ENCODE measurements around the gene POLR2I.

POLR2I gene

DNA sequence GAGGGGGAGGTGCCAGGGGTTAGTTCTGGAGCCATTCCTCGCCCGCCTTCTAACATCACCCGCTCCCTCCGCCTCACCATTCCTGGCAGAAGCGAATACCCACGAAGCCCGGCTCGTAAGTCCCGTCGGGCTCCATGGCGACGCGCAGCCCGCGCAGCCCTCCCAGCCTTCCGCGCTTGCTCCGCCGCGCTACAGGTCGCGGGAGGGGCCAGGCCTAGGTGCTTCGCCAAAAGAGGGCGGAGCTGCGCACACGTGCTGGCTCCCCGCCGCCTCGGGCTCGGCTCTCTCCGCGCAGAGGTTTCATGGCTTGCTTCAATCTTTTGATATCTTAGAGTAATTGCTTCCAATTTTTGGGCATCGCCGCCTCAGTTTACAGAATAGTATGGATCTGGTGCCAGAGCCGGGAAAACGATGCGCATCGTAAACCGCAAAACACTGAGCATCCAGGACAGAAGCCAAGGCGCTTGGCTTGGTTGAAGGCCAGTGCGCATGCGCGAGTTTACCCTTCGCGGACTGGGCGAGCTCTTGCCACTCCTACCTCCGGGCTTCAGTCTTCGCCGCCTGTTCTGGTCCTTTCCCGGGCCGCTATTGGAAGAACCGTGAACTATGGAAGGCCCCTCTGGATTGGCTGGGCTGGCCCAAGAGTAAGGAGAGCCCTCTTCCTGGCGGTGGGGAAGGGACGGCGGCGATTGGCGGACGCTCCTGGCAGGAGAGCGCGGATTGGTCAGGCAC is at the start of gene POLR2I:
POLR2I (minus strand) TSS at position 155 of the 732 bp plus-strand sequence; CDS start at position 136, 19 bp downstream.
- peak; percentile 99 for DNase-seq
- in situ Hi-C loops (cut with HindIII; ENCODE audit: low pct_ligation_motif_present, low pct_unique_long_range_greater_than_20kb, low sequenced_read_pairs): no loop called here

DNA sequence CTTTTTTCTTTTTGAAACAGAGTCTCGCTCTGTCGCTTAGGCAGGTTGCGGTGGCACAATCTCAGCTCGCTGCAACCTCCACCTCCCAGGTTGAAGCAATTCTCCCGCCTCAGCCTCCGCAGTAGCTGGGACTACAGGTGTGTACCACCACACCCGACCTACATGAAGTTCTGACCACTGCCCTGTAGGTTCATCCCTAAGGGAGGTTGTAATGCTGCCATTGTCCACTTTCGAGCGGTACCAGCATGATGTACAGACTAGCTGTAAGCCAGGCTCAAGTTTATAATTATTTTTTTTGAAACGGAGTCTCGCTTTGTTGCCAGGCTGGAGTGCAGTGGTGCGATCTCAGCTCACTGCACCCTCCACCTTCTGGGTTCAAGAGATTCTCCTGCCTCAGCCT is 49.1 kb upstream of the POLR2I start:
- in situ Hi-C loops (cut with HindIII; ENCODE audit: low pct_ligation_motif_present, low pct_unique_long_range_greater_than_20kb, low sequenced_read_pairs): no loop called here
- DNase-seq: no peak

DNA sequence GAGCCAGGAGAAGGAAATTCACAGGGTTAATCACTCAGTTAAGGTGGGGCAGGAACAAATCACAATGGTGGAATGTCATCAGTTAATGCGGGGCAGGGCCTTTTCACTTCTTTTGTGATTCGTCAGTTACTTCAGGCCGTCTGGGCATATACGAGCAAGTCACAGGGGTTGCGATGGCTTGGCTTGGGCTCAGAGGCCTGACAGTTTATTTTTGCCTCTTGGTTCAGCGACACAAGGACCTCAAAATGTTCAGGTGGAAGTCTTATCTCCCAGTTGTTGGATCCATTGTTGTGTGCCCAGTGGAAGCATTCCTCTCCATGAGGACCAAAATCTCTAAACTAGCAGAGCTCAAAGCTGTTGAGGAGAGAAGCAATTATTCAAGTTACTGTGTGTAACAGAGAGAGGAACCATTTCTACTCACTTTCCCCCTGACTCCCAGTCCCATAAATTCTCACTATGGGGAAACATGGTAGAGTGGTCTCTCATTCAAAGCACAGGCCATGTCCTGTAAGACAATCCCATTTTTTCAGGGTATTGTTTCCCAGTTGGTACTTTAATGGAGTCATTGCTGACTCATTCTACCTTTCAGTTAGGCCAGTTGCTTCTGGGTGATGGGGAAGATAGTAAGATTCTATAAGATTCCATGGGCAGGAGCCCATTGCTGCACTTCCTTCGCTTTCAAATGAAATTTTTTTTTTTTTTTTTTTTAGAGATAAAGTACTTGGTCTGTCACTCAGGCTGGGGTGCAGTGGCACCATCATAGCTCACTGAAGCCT is 46.3 kb upstream of the POLR2I start:
- in situ Hi-C loops (cut with HindIII; ENCODE audit: low pct_ligation_motif_present, low pct_unique_long_range_greater_than_20kb, low sequenced_read_pairs): no loop called here
- no peak for DNase-seq

DNA sequence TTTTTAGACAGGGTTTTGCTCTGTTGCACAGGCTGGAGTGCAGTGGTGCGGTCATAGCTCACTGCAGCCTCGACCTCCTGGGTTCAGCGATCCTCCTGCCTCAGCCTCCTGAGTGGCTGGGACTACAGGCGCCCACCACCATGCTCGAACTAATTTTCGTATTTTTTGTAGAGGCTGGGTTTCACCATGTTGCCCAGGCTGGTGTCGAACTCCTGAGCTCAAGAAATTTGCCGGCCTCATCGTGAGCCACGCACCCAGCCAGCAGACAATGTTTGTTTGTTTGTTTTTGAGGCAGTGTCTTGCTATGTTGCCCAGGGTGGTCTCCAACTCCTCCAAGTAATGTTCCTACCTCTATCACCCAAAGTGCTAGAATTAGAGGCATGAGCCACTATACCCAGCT is 38.5 kb upstream of the POLR2I start:
- in situ Hi-C loops (cut with HindIII; ENCODE audit: low pct_ligation_motif_present, low pct_unique_long_range_greater_than_20kb, low sequenced_read_pairs): no loop called here
- DNase-seq: no peak

DNA sequence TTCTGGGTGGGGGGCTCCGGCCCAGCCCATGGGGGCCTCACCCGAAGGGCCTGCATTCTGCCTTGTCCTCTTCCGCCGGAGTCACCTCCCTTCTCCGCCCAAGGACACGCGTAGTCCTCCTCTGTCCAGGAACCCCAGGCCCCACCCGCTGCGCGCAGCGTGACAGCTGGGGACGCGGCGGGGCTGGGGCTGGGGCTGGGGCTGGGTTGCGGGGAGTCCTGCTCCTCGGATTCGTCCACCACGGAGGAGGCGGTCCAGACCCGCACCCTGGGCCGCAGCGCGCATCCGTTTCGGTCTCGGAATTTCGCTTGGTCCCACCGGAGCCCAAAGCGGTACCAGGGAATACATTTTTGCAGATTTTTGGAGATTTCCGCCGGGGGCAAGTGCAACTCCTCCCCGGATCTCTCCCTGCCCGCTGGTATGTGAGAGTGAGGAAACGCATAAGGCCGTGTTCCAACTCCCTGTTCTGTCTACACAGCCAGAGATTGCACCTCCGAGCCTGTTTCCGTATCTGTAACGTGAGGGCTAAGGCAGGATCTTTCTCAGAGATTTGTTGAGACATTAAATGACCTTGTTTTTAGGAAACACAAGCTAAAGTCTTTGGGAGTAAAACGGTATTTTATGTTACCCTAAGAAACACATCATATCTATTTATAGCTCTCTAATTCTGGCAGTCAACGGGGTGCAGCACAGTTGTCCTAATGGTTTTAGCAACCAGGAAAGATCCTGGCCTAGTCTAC is 37.8 kb upstream of the POLR2I start, which contains the start of gene COX7A1:
COX7A1 (minus strand) TSS at position 96 of the 740 bp plus-strand sequence; CDS start at position 56, 40 bp downstream.
- in situ Hi-C loops (cut with HindIII; ENCODE audit: low pct_ligation_motif_present, low pct_unique_long_range_greater_than_20kb, low sequenced_read_pairs): no loop called here
- no peak for DNase-seq

DNA sequence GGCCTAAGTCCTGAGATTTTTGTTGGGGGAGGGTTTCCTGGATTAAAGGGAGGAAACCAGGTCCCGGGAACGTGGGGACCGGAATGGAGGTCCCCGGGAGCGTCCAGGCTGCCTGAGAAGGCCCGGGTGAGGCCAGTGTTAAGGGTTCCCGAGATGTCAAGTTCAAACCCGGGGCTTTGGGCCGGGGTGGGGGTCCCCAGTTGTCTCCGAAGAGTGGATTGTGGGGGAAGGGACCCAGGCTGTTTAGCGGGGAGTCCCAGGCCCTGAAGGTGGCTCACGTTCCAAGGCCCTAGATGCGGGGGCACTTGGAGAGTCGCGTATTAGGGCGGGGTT is 37.3 kb upstream of the POLR2I start:
- in situ Hi-C loops (cut with HindIII; ENCODE audit: low pct_ligation_motif_present, low pct_unique_long_range_greater_than_20kb, low sequenced_read_pairs): no loop called here
- no peak for DNase-seq

DNA sequence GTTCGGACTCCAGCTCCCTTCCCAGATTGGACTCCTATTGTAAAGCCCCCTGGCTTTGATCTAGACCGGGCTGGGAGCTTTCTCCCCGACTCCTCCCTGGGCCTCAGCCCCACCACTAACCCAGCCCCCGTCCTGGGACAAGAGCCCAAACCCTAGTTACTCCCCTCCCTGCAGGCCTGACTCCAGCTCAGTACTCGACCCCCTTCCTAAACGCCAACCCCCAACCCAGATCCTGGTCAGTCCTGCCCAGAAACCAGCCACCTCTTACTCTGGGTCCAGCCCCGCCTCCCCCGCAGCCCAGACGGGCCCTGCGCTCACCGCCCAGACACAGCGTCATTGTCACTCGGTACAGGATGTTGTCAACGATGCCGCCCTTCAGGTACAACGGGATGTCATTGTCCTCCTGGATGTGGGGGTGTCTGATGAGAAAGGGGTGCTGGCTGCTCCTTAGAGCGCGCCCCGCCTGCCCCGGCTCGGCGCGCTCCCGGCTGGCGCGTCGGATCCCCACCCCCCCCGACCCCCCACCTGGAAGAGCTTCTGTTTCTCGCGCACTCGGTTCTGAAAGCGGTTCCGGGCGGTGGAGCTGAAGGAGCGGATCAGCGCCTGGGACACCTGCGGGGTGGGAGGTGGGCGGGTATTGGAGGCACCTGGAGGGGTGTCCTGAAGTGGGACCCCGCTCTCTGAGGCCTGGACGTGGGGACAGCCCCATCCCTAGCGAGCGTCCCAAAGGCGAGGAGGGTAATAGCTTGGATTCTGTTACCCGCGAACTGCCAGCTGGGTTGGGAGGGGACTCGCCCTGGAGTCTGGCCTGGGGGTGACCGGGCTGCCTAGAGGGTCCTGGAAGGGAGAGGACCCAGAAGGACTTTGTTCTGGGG is 36.7 kb upstream of the POLR2I start:
- in situ Hi-C loops (cut with HindIII; ENCODE audit: low pct_ligation_motif_present, low pct_unique_long_range_greater_than_20kb, low sequenced_read_pairs): no loop called here
- DNase-seq: no peak

DNA sequence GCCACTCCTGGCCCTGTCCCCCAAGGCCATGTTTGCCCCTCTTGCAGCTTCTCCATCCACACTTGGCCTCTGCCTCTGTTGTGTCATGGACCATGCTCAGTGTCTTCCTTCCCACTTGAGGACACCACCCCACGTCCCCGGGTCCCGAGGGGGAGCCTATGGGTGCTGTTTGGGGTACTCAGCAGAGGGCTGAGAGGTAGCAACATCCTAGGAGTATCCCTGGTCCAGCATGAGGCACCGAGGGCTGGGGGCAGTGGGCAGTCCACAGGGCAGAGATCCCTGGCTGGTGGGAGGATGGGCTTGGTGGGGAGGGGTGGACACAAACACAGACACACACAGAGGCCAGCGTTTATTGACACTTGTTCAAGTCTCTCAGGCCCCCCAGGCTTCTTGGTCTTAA is 35.9 kb upstream of the POLR2I start:
- no peak for DNase-seq
- in situ Hi-C loops (cut with HindIII; ENCODE audit: low pct_ligation_motif_present, low pct_unique_long_range_greater_than_20kb, low sequenced_read_pairs): no loop called here

DNA sequence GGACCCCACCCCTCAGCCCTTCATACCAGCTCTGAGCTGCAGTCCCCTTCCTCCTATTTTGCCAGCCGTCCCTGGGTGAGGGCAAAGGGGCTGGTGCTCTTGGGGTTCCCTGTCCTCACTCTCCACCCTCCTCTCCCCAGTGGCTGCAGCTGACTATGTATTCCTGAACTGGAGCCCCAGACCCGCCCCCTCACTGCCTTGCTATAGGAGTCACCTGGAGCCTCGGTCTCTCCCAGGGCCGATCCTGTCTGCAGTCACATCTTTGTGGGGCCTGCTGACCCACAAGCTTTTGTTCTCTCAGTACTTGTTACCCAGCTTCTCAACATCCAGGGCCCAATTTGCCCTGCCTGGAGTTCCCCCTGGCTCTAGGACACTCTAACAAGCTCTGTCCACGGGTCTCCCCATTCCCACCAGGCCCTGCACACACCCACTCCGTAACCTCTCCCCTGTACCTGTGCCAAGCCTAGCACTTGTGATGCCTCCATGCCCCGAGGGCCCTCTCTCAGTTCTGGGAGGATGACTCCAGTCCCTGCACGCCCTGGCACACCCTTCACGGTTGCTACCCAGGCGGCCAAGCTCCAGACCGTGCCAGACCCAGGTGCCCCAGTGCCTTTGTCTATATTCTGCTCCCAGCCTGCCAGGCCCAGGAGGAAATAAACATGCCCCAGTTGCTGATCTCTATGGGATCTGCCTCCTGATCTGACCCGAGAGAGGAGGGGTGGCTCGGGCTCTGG is 35.2 kb upstream of the POLR2I start:
- in situ Hi-C loops (cut with HindIII; ENCODE audit: low pct_ligation_motif_present, low pct_unique_long_range_greater_than_20kb, low sequenced_read_pairs): no loop called here
- no peak for DNase-seq

DNA sequence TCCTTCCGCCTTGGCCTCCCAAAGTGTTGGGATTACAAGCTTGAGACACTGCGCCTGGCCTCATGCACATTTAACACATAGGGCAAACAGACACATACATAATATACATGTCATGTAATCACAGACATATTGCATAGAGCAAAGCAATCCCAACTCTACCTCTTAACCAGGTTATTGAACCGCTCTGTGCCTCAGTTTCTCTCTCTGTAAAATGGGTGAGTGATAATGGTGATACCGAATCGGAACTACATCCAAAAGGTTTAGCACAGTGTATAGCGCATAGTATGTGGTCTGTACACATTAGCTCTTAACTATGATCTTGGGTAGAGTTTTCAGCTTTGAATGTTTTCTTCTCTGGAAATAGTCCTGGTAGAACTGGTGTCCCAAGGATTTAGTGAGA is 29.9 kb upstream of the POLR2I start:
- DNase-seq: no peak
- in situ Hi-C loops (cut with HindIII; ENCODE audit: low pct_ligation_motif_present, low pct_unique_long_range_greater_than_20kb, low sequenced_read_pairs): no loop called here

DNA sequence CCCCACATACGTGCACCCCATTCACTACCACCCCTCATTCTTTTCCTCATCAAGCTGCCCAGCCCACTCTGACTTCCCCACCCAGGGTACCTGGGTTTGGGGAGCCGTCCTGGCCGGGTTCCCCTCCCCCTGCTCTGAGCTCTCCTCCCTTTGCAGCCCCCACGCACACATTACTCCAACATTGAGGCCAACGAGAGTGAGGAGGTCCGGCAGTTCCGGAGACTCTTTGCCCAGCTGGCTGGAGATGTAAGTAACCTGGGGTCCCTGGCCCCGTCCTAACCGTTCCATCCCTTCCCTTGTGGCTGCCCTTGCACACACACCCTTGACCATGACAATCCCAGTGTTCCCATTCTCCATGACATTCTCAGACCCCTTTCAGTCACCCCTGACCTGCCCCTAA is 27.8 kb upstream of the POLR2I start:
- in situ Hi-C loops (cut with HindIII; ENCODE audit: low pct_ligation_motif_present, low pct_unique_long_range_greater_than_20kb, low sequenced_read_pairs): no loop called here
- no peak for DNase-seq

DNA sequence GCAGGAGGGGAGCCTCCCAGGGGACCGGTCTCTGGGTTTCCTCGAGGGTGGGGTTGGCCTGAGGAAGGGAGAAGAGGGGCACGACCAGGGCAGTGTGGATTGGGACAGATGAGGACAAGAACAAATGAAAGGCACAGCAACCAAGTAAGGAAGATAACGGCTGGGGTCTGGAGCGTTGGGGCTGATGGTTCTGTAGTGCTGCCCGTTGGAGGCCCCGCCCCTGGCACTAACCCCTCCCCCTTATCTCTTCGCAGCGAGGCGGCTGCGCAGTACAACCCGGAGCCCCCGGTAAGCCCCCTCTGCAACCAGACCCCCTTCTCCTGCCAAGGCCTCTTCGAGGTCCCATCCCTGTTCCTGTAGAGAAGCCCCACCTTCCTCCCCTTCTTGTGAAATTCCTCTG is 27.4 kb upstream of the POLR2I start:
- in situ Hi-C loops (cut with HindIII; ENCODE audit: low pct_ligation_motif_present, low pct_unique_long_range_greater_than_20kb, low sequenced_read_pairs): no loop called here
- no peak for DNase-seq

DNA sequence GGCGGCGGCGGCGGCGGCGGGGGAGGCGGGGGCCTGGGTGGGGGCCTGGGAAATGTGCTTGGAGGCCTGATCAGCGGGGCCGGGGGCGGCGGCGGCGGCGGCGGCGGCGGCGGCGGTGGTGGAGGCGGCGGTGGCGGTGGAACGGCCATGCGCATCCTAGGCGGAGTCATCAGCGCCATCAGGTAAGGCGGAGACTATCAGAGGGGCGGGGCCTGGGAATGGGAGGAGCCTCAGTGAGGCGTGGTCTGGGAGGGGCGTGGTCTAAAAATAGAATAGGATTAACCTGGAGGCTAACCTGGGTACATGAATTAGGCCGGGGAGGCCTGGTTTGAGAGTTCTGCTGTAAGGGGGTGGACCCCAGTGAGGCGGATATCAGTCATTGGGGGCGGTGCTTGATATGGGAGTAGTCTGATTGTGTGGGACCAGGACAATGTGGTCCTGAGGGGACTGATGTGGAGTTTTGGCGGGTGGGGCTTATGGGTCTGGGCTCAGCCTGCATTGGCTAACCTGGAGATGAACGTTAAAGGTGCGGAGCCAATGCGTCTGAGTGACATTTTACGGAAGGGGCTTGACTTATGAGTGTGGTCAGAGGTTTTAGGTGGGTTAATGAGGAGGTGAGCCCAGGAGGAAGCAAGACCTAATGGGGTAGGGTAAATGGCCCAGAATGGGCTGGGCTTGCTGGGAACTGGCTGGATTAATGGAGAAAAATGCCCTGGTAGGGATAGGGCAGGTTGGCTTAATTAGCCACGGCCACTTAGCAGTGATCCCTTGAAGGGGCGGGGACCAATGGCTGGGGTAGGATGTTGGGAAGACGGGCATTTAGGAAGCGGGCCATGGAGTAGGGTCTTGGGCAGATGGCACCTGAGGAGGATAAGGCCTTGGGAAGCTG is 26.6 kb upstream of the POLR2I start:
- peak; percentile 79 for DNase-seq

DNA sequence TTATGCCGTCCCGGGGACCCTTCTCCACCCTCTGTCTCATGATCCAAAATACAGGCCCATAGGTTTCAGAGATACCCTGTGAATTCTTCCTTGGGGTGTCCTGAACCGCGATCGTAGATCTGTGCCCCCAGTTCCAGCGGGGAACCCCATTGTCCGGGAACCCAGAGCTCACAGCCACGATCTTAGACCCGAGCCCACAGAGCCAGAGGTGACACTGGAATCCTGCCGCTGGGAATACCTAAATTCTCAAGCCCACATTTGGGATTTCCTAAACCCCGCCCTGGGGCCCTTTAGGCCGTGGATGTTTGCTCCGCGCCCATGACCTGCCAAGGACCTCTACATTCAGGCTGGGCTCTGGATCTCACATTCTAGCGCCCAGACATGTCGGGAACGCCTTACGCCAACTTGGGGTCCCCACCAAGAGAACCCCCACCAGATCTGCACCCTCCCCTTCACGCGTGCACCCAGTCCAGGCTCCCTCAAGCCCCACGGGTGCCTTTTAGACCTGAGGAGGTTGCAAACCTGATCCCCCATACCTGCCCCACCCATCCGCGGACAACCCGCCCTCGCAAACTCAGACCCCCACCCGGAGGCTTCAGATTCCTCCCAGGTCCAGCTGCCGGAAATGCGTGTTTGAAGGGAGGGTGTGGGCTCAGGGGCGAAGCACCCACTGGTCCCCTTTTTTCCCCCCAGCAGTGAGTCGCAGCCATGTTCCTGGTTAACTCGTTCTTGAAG is 25.8 kb upstream of the POLR2I start:
- in situ Hi-C loops (cut with HindIII; ENCODE audit: low pct_ligation_motif_present, low pct_unique_long_range_greater_than_20kb, low sequenced_read_pairs): no loop called here
- DNase-seq: peak; percentile 67

More for the DNA sequence above, 26.6 kb upstream of the POLR2I start:
- in situ Hi-C loops (cut with HindIII; ENCODE audit: low pct_ligation_motif_present, low pct_unique_long_range_greater_than_20kb, low sequenced_read_pairs): no loop called here

DNA sequence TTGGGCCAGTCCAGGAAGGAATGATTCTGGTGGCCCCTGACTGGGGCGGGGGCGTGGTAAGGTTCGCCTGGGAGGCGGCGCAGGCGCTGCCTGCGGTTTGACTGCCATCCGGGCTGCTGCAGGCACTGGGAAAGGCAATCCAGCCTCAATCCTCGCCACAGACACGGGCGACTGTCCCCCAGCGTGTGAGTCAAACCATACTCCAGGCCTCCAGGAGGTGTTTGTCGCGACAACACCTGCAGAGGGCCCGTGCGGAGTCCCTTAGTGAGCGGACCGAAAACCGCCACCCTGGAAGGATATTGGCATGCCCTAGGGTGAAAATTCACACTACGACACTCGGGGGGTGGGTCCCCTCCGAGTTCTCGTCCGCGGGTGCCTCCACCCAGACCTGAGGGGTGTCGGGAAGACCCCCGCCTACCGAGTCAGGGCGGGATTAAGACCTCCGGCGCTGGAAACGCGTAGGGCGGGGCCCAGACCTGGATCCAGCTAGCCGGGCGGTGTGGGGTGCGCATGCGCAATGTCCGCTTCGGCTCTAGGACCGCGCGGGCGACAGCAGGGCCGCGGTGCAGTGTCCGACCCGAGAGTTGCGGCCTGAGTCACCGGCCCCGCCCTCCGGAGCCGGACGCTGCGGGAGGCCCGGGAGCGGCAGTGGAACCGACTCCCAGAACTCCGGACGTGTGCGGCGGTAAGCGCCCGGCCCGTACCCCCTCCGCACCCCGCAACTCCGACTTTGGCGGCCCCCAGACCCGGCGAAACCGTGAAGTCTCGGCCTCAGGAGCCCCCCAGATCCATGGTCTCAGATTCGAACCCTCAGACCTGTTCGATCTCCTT is 25.0 kb upstream of the POLR2I start, which contains the start of gene CAPNS1:
CAPNS1 (plus strand) TSS at position 594 of the 831 bp plus-strand sequence. CDS start 946 bp downstream, outside the sequence.
- in situ Hi-C loops (cut with HindIII; ENCODE audit: low pct_ligation_motif_present, low pct_unique_long_range_greater_than_20kb, low sequenced_read_pairs): no loop called here
- DNase-seq: peak; percentile 94

DNA sequence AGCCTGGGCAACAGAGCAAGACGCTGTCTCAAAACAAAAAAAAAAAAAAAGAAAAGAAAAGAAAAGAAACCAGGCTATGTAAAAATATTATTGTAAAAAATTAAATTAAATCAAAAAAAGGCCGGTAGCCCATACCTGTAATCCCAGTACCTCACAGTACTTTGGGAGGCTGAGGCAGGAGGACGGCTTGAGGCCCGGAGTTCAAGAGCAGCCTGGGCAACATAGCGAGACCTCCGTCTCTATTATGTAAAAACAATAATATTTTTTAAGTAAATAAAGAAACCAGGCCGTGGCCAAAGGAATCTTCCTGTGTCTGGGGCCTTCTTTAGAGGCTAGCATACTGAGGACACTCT is 24.4 kb upstream of the POLR2I start:
- no peak for DNase-seq
- in situ Hi-C loops (cut with HindIII; ENCODE audit: low pct_ligation_motif_present, low pct_unique_long_range_greater_than_20kb, low sequenced_read_pairs): no loop called here

All from ACHN (cell line).